Lung (tissue), 12 donors: ENCODE results near the gene NXT1. TPM values are rescaled to one million over a fixed set of nuclear protein-coding genes. Genes with fewer than 3 reads are reported as not detected.
A peak's percentile ranks its signal among the peaks of the same experiment; 100 is the strongest.

Source experiments
- ATAC-seq: fragments of 200-7000 bp; cut with Tn5 transposase; one replicate; pipeline ENCODE4 v1.9.1; 2020; ENCODE audit warnings: moderate number of reproducible peaks; ENCODE audit not compliant: insufficient read depth, low FRiP score
- DNase-seq, 3 donors: peaks; one replicate each; pipeline ENCODE4 v3.0.0-alpha.2; 2013 to 2017
- H3K27ac ChIP-seq, 2 donors: one replicate each; pipeline ENCODE4 v1.5.1; 2013; ENCODE audit warnings: mild to moderate bottlenecking in 2 of 2, moderate library complexity in 2 of 2, control low read depth in 1 of 2, inconsistent platforms in 1 of 2, low read depth in 1 of 2, low read length in 1 of 2
- H3K27me3 ChIP-seq, 3 donors: one replicate each; pipeline ENCODE4 v1.5.1; 2013; ENCODE audit warnings: low read length in 2 of 3; ENCODE audit not compliant: control insufficient read depth in 3 of 3, insufficient read depth in 3 of 3
- H3K36me3 ChIP-seq, 4 donors: one replicate each; pipeline ENCODE4 v1.5.1; 2013; ENCODE audit warnings: low read length in 4 of 4, mild to moderate bottlenecking in 1 of 4, moderate library complexity in 1 of 4; ENCODE audit not compliant: control insufficient read depth in 4 of 4, insufficient read depth in 4 of 4
- H3K4me1 ChIP-seq, 5 donors: one replicate each; pipeline ENCODE4 v1.5.1; 2013; ENCODE audit warnings: low read length in 5 of 5, mild to moderate bottlenecking in 2 of 5, moderate library complexity in 1 of 5; ENCODE audit not compliant: control insufficient read depth in 5 of 5, insufficient read depth in 5 of 5
- H3K4me3 ChIP-seq: one replicate; pipeline ENCODE4 v1.5.1; 2013; ENCODE audit warnings: mild to moderate bottlenecking, control low read depth, moderate library complexity
- H3K9ac ChIP-seq, 2 donors: one replicate each; pipeline ENCODE4 v1.5.1; 2013; ENCODE audit warnings: low read length in 2 of 2, control low read depth in 1 of 2; ENCODE audit not compliant: insufficient read depth in 1 of 2
- H3K9me3 ChIP-seq, 4 donors: one replicate each; pipeline ENCODE4 v1.5.1; 2013; ENCODE audit warnings: low read length in 3 of 4, mild to moderate bottlenecking in 1 of 4, moderate library complexity in 1 of 4; ENCODE audit not compliant: control insufficient read depth in 4 of 4, insufficient read depth in 3 of 4
- WGBS, 2 donors: extraction: QIAGEN DNeasy Blood & Tissue Kit; methylation state at CpG; one replicate each; pipeline ENCODE4 v1.1.7; 2013; 5-methylcytosine and 5-hydroxymethylcytosine counted together
- polyA plus RNA-seq, 2 donors: library from polyadenylated mRNA; stranded (reverse); fragments of 200-250 nt; gene quantifications; one replicate each; pipeline ENCODE4 v1.2.1, GENCODE V29; 2013
- total RNA-seq, 2 donors: library from RNA; depleted of rRNA in 1 of 2; stranded (reverse); fragments of >200 nt in 1 of 2; gene quantifications; one replicate each; pipeline ENCODE4 v1.2.1, GENCODE V29; 2014 to 2021
- TF ChIP-seq, protein P1 (sequence below): IDR thresholded peaks from 2 replicates; pipeline ENCODE4 v1.5.1; 2012; ENCODE audit warnings: mild to moderate bottlenecking; ENCODE audit errors: control extremely low read depth, extremely low read depth
- donor health status: control.
- donor health status: control.
- donor health status: Bipolar disorder and iron deficiency.
- donor health status: healthy.
- donor health status: DM: yes; HTN: yes; CAD: no.

The NXT1 gene
- total and polyA plus RNA-seq, 4 donors: 19.1 to 35.9 (median 20.9) TPM

DNA sequence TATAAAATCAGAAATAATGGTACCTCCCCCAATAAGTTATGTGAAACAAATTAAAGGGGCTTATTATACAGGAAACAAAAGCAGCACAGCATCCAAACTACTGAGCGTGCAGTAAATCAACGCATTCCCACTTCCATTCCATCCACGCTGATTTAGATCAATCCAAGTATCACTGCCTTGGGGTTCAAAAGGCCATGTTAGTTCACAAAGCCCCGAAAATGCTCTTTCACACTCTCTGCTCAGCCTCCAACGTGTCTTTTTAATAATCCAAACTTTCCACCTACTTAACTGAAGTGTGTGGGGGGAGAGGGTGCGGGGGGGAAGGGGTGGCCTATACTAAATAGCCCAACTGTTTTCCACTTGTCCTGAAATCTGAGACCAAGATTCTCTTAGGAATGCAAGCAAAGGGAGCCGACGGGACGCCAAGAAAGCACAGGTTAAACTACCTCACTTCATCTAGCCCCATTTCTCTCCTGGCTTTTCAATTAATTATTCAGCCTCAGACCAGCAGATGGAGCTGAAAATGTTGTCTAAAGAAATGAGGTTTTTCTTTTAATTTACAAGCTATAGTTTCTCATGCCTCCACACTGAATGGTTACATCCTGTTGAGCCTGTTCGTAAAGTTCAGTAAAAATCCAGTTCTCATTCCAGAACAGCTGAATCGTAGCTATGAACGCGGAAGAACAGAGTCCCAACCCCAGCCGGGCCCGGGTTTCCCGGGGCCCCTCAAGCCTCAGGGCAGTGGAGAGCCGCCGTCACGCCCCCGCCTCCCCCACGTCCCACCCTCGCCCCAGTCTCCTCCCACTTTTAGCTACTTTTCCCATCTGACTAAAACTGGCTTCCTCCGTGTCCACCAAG is 1.0 kb upstream of the NXT1 start:
- H3K9me3 ChIP-seq: no peaks in the 10 kb centered on the region
- ATAC-seq (peak; percentile 78), DNase-seq (peak; percentile 89 to 94 (median 94))
- H3K27me3 ChIP-seq: no peaks in the 10 kb centered on the region
- 7 to 9% methylated on average over 23 of the region's 23 CpGs for WGBS, 2 donors
- H3K36me3 ChIP-seq: peaks cover 0 to 7% (median 1%) of the 10 kb centered on the region in 4 donors
- peak overlapping the region; percentile 97 to 99 for H3K27ac ChIP-seq
- peak overlapping the region; percentile 93 to 98 for H3K9ac ChIP-seq
- TF ChIP-seq, protein P1, sequence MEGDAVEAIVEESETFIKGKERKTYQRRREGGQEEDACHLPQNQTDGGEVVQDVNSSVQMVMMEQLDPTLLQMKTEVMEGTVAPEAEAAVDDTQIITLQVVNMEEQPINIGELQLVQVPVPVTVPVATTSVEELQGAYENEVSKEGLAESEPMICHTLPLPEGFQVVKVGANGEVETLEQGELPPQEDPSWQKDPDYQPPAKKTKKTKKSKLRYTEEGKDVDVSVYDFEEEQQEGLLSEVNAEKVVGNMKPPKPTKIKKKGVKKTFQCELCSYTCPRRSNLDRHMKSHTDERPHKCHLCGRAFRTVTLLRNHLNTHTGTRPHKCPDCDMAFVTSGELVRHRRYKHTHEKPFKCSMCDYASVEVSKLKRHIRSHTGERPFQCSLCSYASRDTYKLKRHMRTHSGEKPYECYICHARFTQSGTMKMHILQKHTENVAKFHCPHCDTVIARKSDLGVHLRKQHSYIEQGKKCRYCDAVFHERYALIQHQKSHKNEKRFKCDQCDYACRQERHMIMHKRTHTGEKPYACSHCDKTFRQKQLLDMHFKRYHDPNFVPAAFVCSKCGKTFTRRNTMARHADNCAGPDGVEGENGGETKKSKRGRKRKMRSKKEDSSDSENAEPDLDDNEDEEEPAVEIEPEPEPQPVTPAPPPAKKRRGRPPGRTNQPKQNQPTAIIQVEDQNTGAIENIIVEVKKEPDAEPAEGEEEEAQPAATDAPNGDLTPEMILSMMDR: peak; percentile 25
- peak overlapping the region; percentile 56 for H3K4me3 ChIP-seq
- H3K4me1 ChIP-seq: peaks cover 2 to 20% (median 10%) of the 10 kb centered on the region in 5 donors

DNA sequence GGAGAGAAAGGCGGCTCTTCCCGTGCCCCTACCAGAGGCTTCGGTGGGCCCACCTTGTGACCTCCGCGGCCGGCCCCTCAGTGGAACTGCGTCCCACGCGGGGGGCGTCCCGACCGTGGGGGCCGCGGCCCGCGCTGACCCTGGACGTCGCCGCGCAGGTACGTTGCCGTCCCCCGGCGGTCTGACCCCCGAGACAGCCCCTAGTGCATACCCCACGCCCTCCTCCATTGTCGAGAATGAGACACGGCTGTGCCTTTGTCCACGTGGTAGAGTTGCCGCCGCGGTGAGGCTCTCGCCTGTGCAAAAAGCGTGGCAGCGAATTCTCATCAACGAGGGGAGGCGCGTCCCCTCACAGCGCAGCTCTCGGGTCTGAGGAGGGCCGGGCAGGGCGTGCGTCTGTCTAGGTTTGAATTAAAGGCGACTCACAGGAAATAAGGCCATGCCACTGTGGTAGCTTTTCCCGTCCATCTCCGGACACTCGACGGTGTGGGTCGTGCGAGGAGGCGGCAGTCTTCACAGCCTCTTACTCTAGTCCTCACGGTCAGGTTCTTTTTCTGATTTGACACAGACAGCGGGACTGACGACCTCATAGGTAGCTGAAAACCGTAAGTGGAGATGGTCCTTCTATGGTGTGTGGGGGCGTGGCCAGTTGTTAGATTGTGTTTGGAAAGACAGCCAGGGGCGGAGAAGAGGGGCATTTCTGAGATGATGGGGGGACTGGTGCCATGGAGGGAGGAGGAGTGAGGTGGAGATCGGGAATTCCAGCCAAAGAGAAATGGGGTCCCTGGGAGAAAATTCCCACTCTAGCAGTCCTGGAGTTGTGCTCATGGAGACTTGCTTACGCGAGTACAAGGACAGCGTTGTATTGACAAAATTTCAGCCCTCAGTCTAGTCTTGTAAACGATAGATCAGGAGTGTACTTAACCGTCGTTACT is 580 bp downstream of the NXT1 start:
- Histone ChIP-seq H3K9ac (peak overlapping the region; percentile 75 to 93), H3K27me3 (no peaks in the 10 kb centered on the region), H3K27ac (peak overlapping the region; percentile 90 to 95), H3K4me3 (peak overlapping the region; percentile 82), H3K36me3 (peaks cover 0 to 17% (median 7%) of the 10 kb centered on the region in 4 donors), H3K9me3 (no peaks in the 10 kb centered on the region), H3K4me1 (peaks cover 2 to 20% (median 10%) of the 10 kb centered on the region in 5 donors)
- 2 to 4% methylated on average over 64 of the region's 64 CpGs for WGBS, 2 donors
- ATAC-seq (no peak), DNase-seq (peak; percentile 53 to 63 (median 56))
- TF ChIP-seq, protein P1: no peak

DNA sequence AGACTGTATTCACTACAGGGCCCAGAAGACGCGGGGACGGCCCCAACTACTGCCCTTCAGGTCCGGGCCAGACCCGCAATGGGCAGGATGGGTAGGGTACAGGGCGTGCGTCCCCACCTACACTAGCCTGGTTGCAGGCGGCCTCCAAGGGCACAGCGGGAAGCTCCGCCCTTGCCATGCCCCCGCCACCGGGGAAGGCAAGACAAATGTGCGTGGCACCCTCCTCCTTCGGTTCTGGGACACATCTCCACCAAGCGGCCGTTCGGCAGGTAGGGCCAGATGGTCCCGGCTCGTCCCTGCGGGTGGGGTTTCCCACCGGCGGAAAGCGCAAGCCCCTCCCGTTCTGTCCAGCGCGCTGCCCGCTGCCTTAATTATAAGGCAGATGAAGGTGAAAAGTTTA is 5.6 kb downstream of the NXT1 start:
- no peak overlapping the region for H3K9ac ChIP-seq
- no peaks in the 10 kb centered on the region for H3K27me3 ChIP-seq
- WGBS, 2 donors: 85 to 86% methylated on average over 27 of the region's 27 CpGs
- H3K36me3 ChIP-seq: peaks cover 0 to 19% (median 7%) of the 10 kb centered on the region in 4 donors
- no peak for ATAC-seq
- no peaks in the 10 kb centered on the region for H3K9me3 ChIP-seq
- H3K4me3 ChIP-seq: no peak overlapping the region
- H3K4me1 ChIP-seq: peaks cover 0 to 38% (median 10%) of the 10 kb centered on the region in 5 donors
- DNase-seq: no peak
- H3K27ac ChIP-seq: no peak overlapping the region
- TF ChIP-seq, protein P1: no peak
